ENCODE data around the gene VGF.

GRCh38 chr7:101140339-101140699 is 25.1 kb downstream of the VGF start:
- TF ChIP-seq CTCF (IDR thresholded peaks at IDR 0.05; ENCODE audit: low read depth, low read length) (no peak), EZH2phosphoT487 (IDR thresholded peaks at IDR 0.05; ENCODE audit: low read depth) (no peak)
